Esophagus squamous epithelium (tissue), 4 donors: ENCODE results near the gene PJA1.

ENCODE experiments used
- CTCF ChIP-seq, 6 experiments: fragments of 450-650 bp in 4 of 6; fragments of 200-600 bp in 2 of 6; sonication (generic) in 2 of 6; IDR thresholded peaks; one replicate each; pipeline ENCODE4 v1.5.1; 2016 to 2019; ENCODE audit warnings: antibody characterized with exemption in 6 of 6, mild to moderate bottlenecking in 4 of 6, moderate library complexity in 4 of 6
- POLR2A ChIP-seq, 4 donors: fragments of 450-650 bp; IDR thresholded peaks; one replicate each; pipeline ENCODE4 v1.6.1; 2017; ENCODE audit warnings: antibody characterized with exemption in 4 of 4, mild to moderate bottlenecking in 4 of 4, moderate library complexity in 3 of 4

- TF ChIP-seq CTCF (IDR thresholded peaks at IDR 0.05) = no peak
- no peak for TF ChIP-seq POLR2A (IDR thresholded peaks at IDR 0.05)
These were observed 44.8 kb downstream of the PJA1 start for GRCh38 chrX:69120476-69120875.
